K562 (cell line): ENCODE results near the gene DOCK7. TPM values are rescaled to one million over a fixed set of nuclear protein-coding genes. Genes with fewer than 3 reads are reported as not detected.

Source experiments
- E2F4 ChIP-seq: sonication (generic); formaldehyde crosslinking; IDR thresholded peaks from 2 replicates; pipeline ENCODE4 v1.8.0; 2022; ENCODE audit warnings: mild to moderate bottlenecking, low read depth, missing genetic modification reagents
- ELF4 ChIP-seq: fragments of 450-650 bp; formaldehyde crosslinking; IDR thresholded peaks from 2 replicates; pipeline ENCODE4 v1.4.0; 2022; ENCODE audit warnings: missing genetic modification characterization
- FOSL1 ChIP-seq: fragments of 200-800 bp; sonication (Bioruptor generic); conservative IDR thresholded peaks from 2 replicates; pipeline ENCODE4 v1.6.1; 2016; ENCODE audit warnings: missing genetic modification characterization, missing compliant biosample characterization
- FOXP1 ChIP-seq: sonication (generic); formaldehyde crosslinking; IDR thresholded peaks from 2 replicates; pipeline ENCODE4 v1.8.0; 2022; ENCODE audit warnings: mild to moderate bottlenecking, missing genetic modification reagents
- HDAC1 ChIP-seq, 2 experiments: fragments of 450-650 bp; IDR thresholded peaks; 2 replicates each; pipeline ENCODE4 v1.6.1; 2016 to 2017; ENCODE audit warnings: inconsistent platforms in 1 of 2, mild to moderate bottlenecking in 1 of 2, moderate library complexity in 1 of 2
- ILK ChIP-seq: fragments of 450-650 bp; IDR thresholded peaks from 2 replicates; pipeline ENCODE4 v1.6.1; 2016; ENCODE audit warnings: missing genetic modification characterization, low read depth, mild to moderate bottlenecking, missing compliant biosample characterization, moderate library complexity, borderline replicate concordance
- MYNN ChIP-seq, 2 experiments: sonication (generic); formaldehyde crosslinking in 1 of 2; IDR thresholded peaks; 2 replicates each; pipeline versions ENCODE4 v1.5.0 to v1.6.1; 2016 to 2020; ENCODE audit warnings: antibody characterized with exemption in 1 of 2, missing genetic modification reagents in 1 of 2
- NR0B1 ChIP-seq: fragments of 450-650 bp; IDR thresholded peaks from one replicate; pipeline ENCODE4 v1.6.1; 2018; ENCODE audit warnings: mild to moderate bottlenecking, moderate library complexity; ENCODE audit not compliant: partially characterized antibody
- PHTF2 ChIP-seq: fragments of 250-450 bp; sonication (Bioruptor Pico); IDR thresholded peaks from 2 replicates; pipeline ENCODE4 v1.5.0; 2021; ENCODE audit warnings: mild to moderate bottlenecking
- PPARD ChIP-seq: fragments of 250-450 bp; sonication (Bioruptor Pico); IDR thresholded peaks from 2 replicates; pipeline ENCODE4 v1.8.0; 2022; ENCODE audit warnings: inconsistent platforms, mild to moderate bottlenecking, moderate library complexity
- RB1 ChIP-seq: fragments of 450-650 bp; IDR thresholded peaks from 2 replicates; pipeline ENCODE4 v1.6.1; 2017; ENCODE audit warnings: low read depth, mild to moderate bottlenecking
- RBM25 ChIP-seq: fragments of 200-400 bp; formaldehyde crosslinking; IDR thresholded peaks from 2 replicates; pipeline ENCODE4 v1.6.1; 2018; ENCODE audit warnings: low read length, low read depth, moderate library complexity; ENCODE audit not compliant: severe bottlenecking
- SAFB2 ChIP-seq: fragments of 200-400 bp; formaldehyde crosslinking; IDR thresholded peaks from 2 replicates; pipeline ENCODE4 v1.6.1; 2018; ENCODE audit warnings: borderline replicate concordance, low read length, low read depth, moderate library complexity; ENCODE audit not compliant: severe bottlenecking
- SMAD4 ChIP-seq: fragments of 250-450 bp; sonication (Bioruptor Pico); conservative IDR thresholded peaks from 2 replicates; pipeline ENCODE4 v1.8.0; 2021; ENCODE audit warnings: inconsistent platforms, mild to moderate bottlenecking, moderate library complexity
- TCF15 ChIP-seq: fragments of 250-450 bp; sonication (Bioruptor Pico); IDR thresholded peaks from 2 replicates; pipeline ENCODE4 v1.8.0; 2022; ENCODE audit warnings: moderate library complexity, mild to moderate bottlenecking, inconsistent platforms
- YY1 ChIP-seq, 3 experiments: IDR thresholded peaks; 2 replicates each; pipeline ENCODE4 v1.6.1; 2011; ENCODE audit warnings: low read length in 2 of 3, mild to moderate bottlenecking in 2 of 3, moderate library complexity in 2 of 3, borderline replicate concordance in 1 of 3, control low read depth in 1 of 3, low read depth in 1 of 3; ENCODE audit not compliant: insufficient read depth in 3 of 3, insufficient replicate concordance in 2 of 3, control insufficient read depth in 1 of 3, insufficient read length in 1 of 3; ENCODE audit errors: extremely low read depth in 1 of 3
- ZBTB26 ChIP-seq: fragments of 450-650 bp; formaldehyde crosslinking; IDR thresholded peaks from 2 replicates; pipeline ENCODE4 v1.4.0; 2022; ENCODE audit warnings: missing genetic modification characterization
- ZHX1 ChIP-seq: fragments of 150-350 bp; conservative IDR thresholded peaks from 2 replicates; pipeline ENCODE4 v1.6.1; 2014; ENCODE audit warnings: low read length
- polyA plus RNA-seq, 8 experiments: library from polyadenylated mRNA; depleted of rRNA in 4 of 8; stranded (reverse) in 5 of 8; unstranded in 3 of 8; fragments of >200 nt; fragmentation: Nextera tagmentation in 2 of 8; fragmentation: Illumina TruSeq in 1 of 8; extraction: Ambion mirVana in 2 of 8; extraction: Trizol in 1 of 8; gene quantifications; 2 replicates each; pipeline versions ENCODE4 v1.2.1 to v1.2.3, GENCODE V29; 2011 to 2014; ENCODE audit warnings: inconsistent platforms in 1 of 8, missing spikeins in 1 of 8
- total RNA-seq, 7 experiments: library from RNA; depleted of rRNA in 6 of 7; stranded (reverse); fragments of >200 nt in 6 of 7; fragmentation: Illumina TruSeq in 2 of 7; extraction: Trizol in 2 of 7; gene quantifications; 2 replicates each; pipeline versions ENCODE4 v1.2.1 to v1.2.3, GENCODE V29; 2011 to 2021; ENCODE audit warnings: low replicate concordance in 1 of 7

Gene DOCK7
- total and polyA plus RNA-seq, 9 of the 15 experiments (the other 6 are each of a cell fraction or from before 2014, with no cell fraction given), result 4.9 to 35.1 (median 12.6) TPM

GRCh38 chr1:62687903-62688686 lies at the start of gene DOCK7 (continued):
- TF ChIP-seq ZBTB26 (CRISPR knock-in tag) (no peak), ZHX1 (no peak), HDAC1 (IDR thresholded peaks at IDR 0.05) (0 out of 4 replicates have a peak, but pooled peaks of 1 of the 2 experiments have one; percentile 41), FOXP1 (CRISPR knock-in tag) (peak; percentile 78), RB1 (peak; percentile 79), SMAD4 (CRISPR knock-in tag) (peak; percentile 82), ELF4 (CRISPR knock-in tag) (no peak), RBM25 (no peak), MYNN (IDR thresholded peaks at IDR 0.05) (no peak), MYNN (CRISPR knock-in tag; IDR thresholded peaks at IDR 0.05) (no peak), E2F4 (CRISPR knock-in tag) (no peak), YY1 (IDR thresholded peaks at IDR 0.05; ENCODE audit: borderline replicate concordance in 1 of 3, control insufficient read depth in 1 of 3, extremely low read depth in 1 of 3, insufficient read depth in 3 of 3, insufficient read length in 1 of 3, insufficient replicate concordance in 2 of 3, low read depth in 1 of 3, low read length in 2 of 3) (peak in 2 of 3 experiments; percentile 43 to 57), ILK (tag) (no peak), FOSL1 (tag) (no peak), NR0B1 (no peak), SAFB2 (no peak), PHTF2 (no peak), PPARD (CRISPR knock-in tag) (no peak), TCF15 (CRISPR knock-in tag) (no peak)
